Medulla oblongata (tissue), 1 donor: ENCODE data around the gene CORO1C.
"Not testable (repeated sequence)": the region's sequence is repeated elsewhere in the genome, so short reads cannot be mapped to it uniquely, and the experiment has no call there.

Source experiments
- DNase-seq: peaks from one replicate; pipeline ENCODE4 v3.0.0-alpha.2; 2015; ENCODE audit errors: extremely low spot score

CORO1C gene

GRCh38 chr12:108634341-108634751 is 97.0 kb downstream of the CORO1C start:
- peak; percentile 38 for DNase-seq

- DNase-seq: peak; percentile 83
Observed at GRCh38 chr12:108633534-108634248, 97.6 kb downstream of the CORO1C start, which contains the start of gene SELPLG. TSS of gene SELPLG (minus strand) at chr12:108633894. CDS start at chr12:108624307, 9,587 bp downstream.

GRCh38 chr12:108633081-108633533 is 98.2 kb downstream of the CORO1C start:
- no peak for DNase-seq

- DNase-seq: not testable (repeated sequence)
Observed at GRCh38 chr12:108631261-108631660, 100.1 kb downstream of the CORO1C start.

- no peak for DNase-seq
Observed at GRCh38 chr12:108630481-108631207, 100.7 kb downstream of the CORO1C start.

- DNase-seq: no peak
Observed at GRCh38 chr12:108629824-108630476, 101.4 kb downstream of the CORO1C start.

- no peak for DNase-seq
Observed at GRCh38 chr12:108629151-108629550, 102.2 kb downstream of the CORO1C start.

GRCh38 chr12:108627134-108627920 is 104.0 kb downstream of the CORO1C start:
- DNase-seq: no peak

GRCh38 chr12:108625228-108625627 is 106.1 kb downstream of the CORO1C start:
- no peak for DNase-seq

- DNase-seq: no peak
Observed at GRCh38 chr12:108623577-108623976, 107.7 kb downstream of the CORO1C start.

- DNase-seq: no peak
Observed at GRCh38 chr12:108622921-108623514, 108.3 kb downstream of the CORO1C start.

- no peak for DNase-seq
Observed at GRCh38 chr12:108622421-108622820, 108.9 kb downstream of the CORO1C start.

- no peak for DNase-seq
Observed at GRCh38 chr12:108621161-108621560, 110.2 kb downstream of the CORO1C start.

GRCh38 chr12:108620236-108620879 is 111.0 kb downstream of the CORO1C start:
- DNase-seq: no peak

GRCh38 chr12:108619369-108620160 is 111.8 kb downstream of the CORO1C start:
- DNase-seq: no peak

GRCh38 chr12:108618953-108619274 is 112.4 kb downstream of the CORO1C start:
- not testable (repeated sequence) for DNase-seq

GRCh38 chr12:108618079-108618952 is 113.0 kb downstream of the CORO1C start:
- DNase-seq: peak; percentile 87

GRCh38 chr12:108616941-108617858 is 114.1 kb downstream of the CORO1C start:
- peak; percentile 55 for DNase-seq
